Measurements from ENCODE around the gene IRF1.
"Not testable (repeated sequence)": the region's sequence is repeated elsewhere in the genome, so short reads cannot be mapped to it uniquely, and the experiment has no call there.

IRF1 gene

GRCh38 chr5:132487095-132487428 is 3.5 kb downstream of the IRF1 start:
- DNase-seq (ENCODE audit: low spot score) = no peak

GRCh38 chr5:132486318-132487094 is 4.1 kb downstream of the IRF1 start:
- DNase-seq (ENCODE audit: low spot score) = no peak

- DNase-seq (ENCODE audit: low spot score) = no peak
These were observed 4.8 kb downstream of the IRF1 start for GRCh38 chr5:132485641-132486317.

GRCh38 chr5:132484876-132485640 is 5.5 kb downstream of the IRF1 start:
- DNase-seq (ENCODE audit: low spot score) = not testable (repeated sequence)

- DNase-seq (ENCODE audit: low spot score) = no peak
These were observed 6.2 kb downstream of the IRF1 start for GRCh38 chr5:132484391-132484725.

- no peak for DNase-seq (ENCODE audit: low spot score)
These were observed 6.7 kb downstream of the IRF1 start for GRCh38 chr5:132483661-132484390.

- DNase-seq (ENCODE audit: low spot score) = no peak
These were observed 7.5 kb downstream of the IRF1 start for GRCh38 chr5:132483101-132483500.

GRCh38 chr5:132481596-132482211 is 8.9 kb downstream of the IRF1 start:
- DNase-seq (ENCODE audit: low spot score) = no peak

GRCh38 chr5:132480893-132481595 is 9.5 kb downstream of the IRF1 start:
- no peak for DNase-seq (ENCODE audit: low spot score)

GRCh38 chr5:132480546-132480892 is 10.1 kb downstream of the IRF1 start:
- DNase-seq (ENCODE audit: low spot score) = no peak

GRCh38 chr5:132480042-132480441 is 10.5 kb downstream of the IRF1 start:
- DNase-seq (ENCODE audit: low spot score) = no peak

GRCh38 chr5:132479111-132479951 is 11.2 kb downstream of the IRF1 start:
- DNase-seq (ENCODE audit: low spot score) = no peak

GRCh38 chr5:132478366-132478871 is 12.2 kb downstream of the IRF1 start:
- no peak for DNase-seq (ENCODE audit: low spot score)

- DNase-seq (ENCODE audit: low spot score) = no peak
These were observed 12.7 kb downstream of the IRF1 start for GRCh38 chr5:132477784-132478365.

GRCh38 chr5:132476876-132477781 is 13.4 kb downstream of the IRF1 start:
- no peak for DNase-seq (ENCODE audit: low spot score)

- no peak for DNase-seq (ENCODE audit: low spot score)
These were observed 14.3 kb downstream of the IRF1 start for GRCh38 chr5:132475987-132476875.

- no peak for DNase-seq (ENCODE audit: low spot score)
These were observed 15.1 kb downstream of the IRF1 start for GRCh38 chr5:132475497-132475882.

All from AG08396 (cell line).